HepG2 (cell line): ENCODE data around the gene NLRC5. TPM values are rescaled to one million over a fixed set of nuclear protein-coding genes. Genes with fewer than 3 reads are reported as not detected.

Experiments
- ATAC-seq: fragments of 200-7000 bp; cut with Tn5 transposase; 3 replicates; pipeline ENCODE4 v1.9.1; 2020; ENCODE audit warnings: mild to moderate bottlenecking, moderate library complexity
- BruUV-seq: library from RNA; stranded (reverse); fragments of 400-500 nt; replicated peaks from 2 replicates; lab custom pipeline; 2021; lab: Mats Ljungman, UMichigan
- CTCF ChIA-PET: fragments of 300-600 bp; formaldehyde crosslinking; extraction: SDS; loops from one replicate; lab custom pipeline; 2021; ENCODE audit warnings: low total read pairs, inconsistent platforms, low intra/inter-chr PET ratio; lab: Yijun Ruan, JAX
- POLR2A ChIA-PET: fragments of 350-600 bp; sonication (Branson Sonifier 250); formaldehyde crosslinking; loops from one replicate; lab custom pipeline; 2020; ENCODE audit warnings: antibody characterized with exemption, inconsistent platforms; lab: Yijun Ruan, JAX
- DNase-seq: peaks from one replicate; pipeline ENCODE4 v3.0.0-alpha.2; 2015; ENCODE audit warnings: low spot score
- FAIRE-seq: peaks from 3 replicates; lab custom pipeline; 2011; peaks lifted over from hg19 to GRCh38; lab: Jason Lieb, UNC
- H2AFZ ChIP-seq: one replicate; pipeline ENCODE4 v1.6.1; 2011; ENCODE audit warnings: low read length, inconsistent platforms
- H3K27ac ChIP-seq: fragments of 300-600 bp; 3 replicates; pipeline ENCODE4 v1.8.0; 2011; ENCODE audit warnings: mixed run types, mild to moderate bottlenecking, mixed read lengths, low read length, inconsistent platforms; ENCODE audit not compliant: insufficient read depth; ENCODE audit errors: extremely low read length
- H3K27me3 ChIP-seq, 2 experiments: fragments of 200-600 bp in 1 of 2; 2 replicates in 1 of 2; 3 replicates in 1 of 2; pipeline versions ENCODE4 v1.6.0 to v1.8.0; 2011; ENCODE audit warnings: low read length in 2 of 2, mild to moderate bottlenecking in 2 of 2, moderate library complexity in 2 of 2, inconsistent platforms in 1 of 2; ENCODE audit not compliant: insufficient read depth in 2 of 2, control insufficient read depth in 1 of 2
- H3K36me3 ChIP-seq, 2 experiments: fragments of 200-600 bp in 1 of 2; replicated peaks in 1 of 2; 2 replicates in 1 of 2; 3 replicates in 1 of 2; pipeline versions ENCODE4 v1.5.1 to v1.8.0; 2011; ENCODE audit warnings: low read length in 2 of 2, inconsistent platforms in 1 of 2; ENCODE audit not compliant: insufficient read depth in 2 of 2, control insufficient read depth in 1 of 2
- H3K4me1 ChIP-seq: 2 replicates; pipeline ENCODE4 v1.5.1; 2012; ENCODE audit warnings: low read length, inconsistent platforms; ENCODE audit not compliant: insufficient read depth
- H3K4me2 ChIP-seq: 2 replicates; pipeline ENCODE4 v1.6.0; 2011; ENCODE audit warnings: low read depth, low read length, inconsistent platforms
- H3K4me3 ChIP-seq, 3 experiments: fragments of 200-600 bp in 1 of 3; sonication (generic), shearing (Covaris generic) in 1 of 3; replicated peaks in 1 of 3; 2 replicates each; pipeline ENCODE4 v1.5.1; 2011 to 2016; ENCODE audit warnings: low read length in 3 of 3, inconsistent platforms in 2 of 3, low read depth in 2 of 3, mild to moderate bottlenecking in 2 of 3, control low read depth in 1 of 3, mixed read lengths in 1 of 3; ENCODE audit not compliant: insufficient read depth in 1 of 3
- H3K79me2 ChIP-seq: one replicate; pipeline ENCODE4 v1.6.1; 2011; ENCODE audit warnings: low read length, inconsistent platforms; ENCODE audit not compliant: insufficient read depth
- H3K9ac ChIP-seq: 2 replicates; pipeline ENCODE4 v1.6.0; 2011; ENCODE audit warnings: mild to moderate bottlenecking, low read depth, low read length, inconsistent platforms; ENCODE audit not compliant: insufficient read depth
- H3K9me3 ChIP-seq: 2 replicates; pipeline ENCODE4 v1.5.1; 2012; ENCODE audit warnings: mild to moderate bottlenecking, low read length
- H4K20me1 ChIP-seq: 2 replicates; pipeline ENCODE4 v1.6.0; 2011; ENCODE audit warnings: inconsistent platforms, mild to moderate bottlenecking, low read length, moderate library complexity; ENCODE audit not compliant: insufficient read depth
- ADNP ChIP-seq: sonication (generic); formaldehyde crosslinking; IDR thresholded peaks from 2 replicates; pipeline ENCODE4 v1.4.0; 2020; ENCODE audit warnings: missing genetic modification reagents
- ARHGAP35 ChIP-seq: sonication (generic); formaldehyde crosslinking; IDR thresholded peaks from 2 replicates; pipeline ENCODE4 v1.9.0; 2022; ENCODE audit warnings: mild to moderate bottlenecking, inconsistent platforms, moderate library complexity, missing genetic modification reagents, borderline replicate concordance
- BRD4 ChIP-seq: sonication (generic); formaldehyde crosslinking; IDR thresholded peaks from 2 replicates; pipeline ENCODE4 v1.4.0; 2020; ENCODE audit warnings: missing genetic modification reagents
- FUBP1 ChIP-seq: sonication (generic); formaldehyde crosslinking; IDR thresholded peaks from 2 replicates; pipeline ENCODE4 v1.5.1; 2020; ENCODE audit warnings: missing genetic modification reagents, mild to moderate bottlenecking, borderline replicate concordance
- GTF3A ChIP-seq: sonication (generic); formaldehyde crosslinking; conservative IDR thresholded peaks from 2 replicates; pipeline ENCODE4 v1.4.0; 2020; ENCODE audit warnings: mild to moderate bottlenecking, missing genetic modification reagents
- HMG20B ChIP-seq: conservative IDR thresholded peaks from 2 replicates; pipeline ENCODE4 v1.6.1; 2016; ENCODE audit warnings: missing genetic modification reagents, missing compliant biosample characterization
- HNF4A ChIP-seq: sonication (generic); formaldehyde crosslinking; IDR thresholded peaks from 2 replicates; pipeline ENCODE4 v1.4.0; 2020; ENCODE audit warnings: missing genetic modification reagents
- IRF9 ChIP-seq: sonication (generic); formaldehyde crosslinking; IDR thresholded peaks from 2 replicates; pipeline ENCODE4 v1.8.0; 2022; ENCODE audit warnings: missing genetic modification reagents, mild to moderate bottlenecking, borderline replicate concordance
- RORA ChIP-seq: sonication (generic); formaldehyde crosslinking; IDR thresholded peaks from 2 replicates; pipeline ENCODE4 v1.5.0; 2020; ENCODE audit warnings: mild to moderate bottlenecking, missing genetic modification reagents, moderate library complexity
- ZBTB49 ChIP-seq: sonication (generic); formaldehyde crosslinking; IDR thresholded peaks from 2 replicates; pipeline ENCODE4 v1.4.0; 2020; ENCODE audit warnings: missing genetic modification reagents, borderline replicate concordance
- ZEB1 ChIP-seq: IDR thresholded peaks from 2 replicates; pipeline ENCODE4 v1.6.1; 2012; ENCODE audit warnings: mild to moderate bottlenecking, low read depth, inconsistent platforms; ENCODE audit not compliant: insufficient replicate concordance
- ZNF256 ChIP-seq: sonication (generic); formaldehyde crosslinking; conservative IDR thresholded peaks from 2 replicates; pipeline ENCODE4 v1.4.0; 2020; ENCODE audit warnings: missing genetic modification reagents
- ZNF33B ChIP-seq: sonication (generic); formaldehyde crosslinking; IDR thresholded peaks from 2 replicates; pipeline ENCODE4 v1.5.1; 2020; ENCODE audit warnings: mild to moderate bottlenecking, missing genetic modification reagents
- ZNF362 ChIP-seq: sonication (generic); formaldehyde crosslinking; IDR thresholded peaks from 2 replicates; pipeline ENCODE4 v1.4.0; 2020; ENCODE audit warnings: missing genetic modification reagents, mild to moderate bottlenecking, borderline replicate concordance
- ZNF382 ChIP-seq: sonication (generic); formaldehyde crosslinking; IDR thresholded peaks from 2 replicates; pipeline ENCODE4 v1.5.0; 2020; ENCODE audit warnings: missing genetic modification reagents, mild to moderate bottlenecking, borderline replicate concordance
- ZNF430 ChIP-seq: sonication (generic); formaldehyde crosslinking; IDR thresholded peaks from 2 replicates; pipeline ENCODE4 v1.9.0; 2021; ENCODE audit warnings: mild to moderate bottlenecking, missing genetic modification reagents
- ZNF563 ChIP-seq: sonication (generic); formaldehyde crosslinking; IDR thresholded peaks from 2 replicates; pipeline ENCODE4 v1.8.0; 2022; ENCODE audit warnings: mild to moderate bottlenecking, moderate library complexity, missing genetic modification reagents
- ZNF773 ChIP-seq: sonication (generic); formaldehyde crosslinking; IDR thresholded peaks from 2 replicates; pipeline ENCODE4 v1.4.0; 2020; ENCODE audit warnings: missing genetic modification reagents, borderline replicate concordance
- whole genome bisulfite sequencing: methylation state at CpG from one replicate; pipeline ENCODE4 v1.1.6; 2017; ENCODE audit warnings: low lambda C conversion rate; 5-methylcytosine and 5-hydroxymethylcytosine counted together
- in situ Hi-C: cut with HindIII; loops from 2 replicates; pipeline ENCODE4 v1.10.0; 2017; ENCODE audit warnings: low pct_unique_long_range_greater_than_20kb; ENCODE audit not compliant: extremely low pct_ligation_motif_present
- intact Hi-C: fragments of 100-400 bp; cut with micrococcal nuclease; formaldehyde crosslinking; loops from one replicate; pipeline ENCODE4 v1.10.0; 2022; ENCODE audit not compliant: unreplicated experiment
- polyA plus RNA-seq, 8 experiments: library from polyadenylated mRNA; depleted of rRNA in 3 of 8; stranded (reverse) in 7 of 8; unstranded in 1 of 8; fragments of >200 nt; fragmentation: Illumina TruSeq in 4 of 8; extraction: Trizol in 4 of 8; gene quantifications; 2 replicates each; pipeline versions ENCODE4 v1.2.1 to v1.2.3, GENCODE V29; 2011 to 2016; ENCODE audit warnings: low read depth in 4 of 8, missing spikeins in 1 of 8, mixed read lengths in 1 of 8; ENCODE audit not compliant: insufficient read depth in 1 of 8
- total RNA-seq, 5 experiments: library from RNA; depleted of rRNA; stranded (reverse); fragments of >200 nt; fragmentation: Illumina TruSeq; extraction: Trizol; gene quantifications; 2 replicates each; pipeline ENCODE4 v1.2.3, GENCODE V29; 2016; ENCODE audit warnings: low read depth in 1 of 5

Gene NLRC5
- total and polyA plus RNA-seq, 2 of the 13 experiments (the other 11 are each of a cell fraction or from before 2014, with no cell fraction given), result 6.3 to 12.7 TPM

GRCh38 chr16:56998861-56999260, 9.5 kb downstream of the NLRC5 start:
- 60% methylated on average over 6 of the region's 6 CpGs for WGBS
- POLR2A ChIA-PET, result no interaction called here

More at GRCh38 chr16:56998861-56999260, 9.5 kb downstream of the NLRC5 start:
- no peaks in the 10 kb centered on the region for H3K36me3 ChIP-seq
- DNase-seq (no peak), FAIRE-seq (no peak), ATAC-seq (no peak)
- in situ Hi-C loops (no loop called here), intact Hi-C loops (no loop called here)
- 0 out of 5 replicates have a peak, but pooled peaks cover 0 to 5% of the 10 kb centered on the region in 2 experiments for H3K27me3 ChIP-seq
- no peaks in the 10 kb centered on the region for H4K20me1 ChIP-seq
- H3K9me3 ChIP-seq, result no peaks in the 10 kb centered on the region
- TF ChIP-seq ZNF430 (CRISPR knock-in tag) (no peak), IRF9 (no peak), ZNF382 (CRISPR knock-in tag) (no peak), ZEB1 (no peak), ARHGAP35 (CRISPR knock-in tag) (no peak), ZNF362 (CRISPR knock-in tag) (no peak), BRD4 (CRISPR knock-in tag) (no peak), HMG20B (CRISPR knock-in tag) (no peak), FUBP1 (CRISPR knock-in tag) (no peak), ZNF773 (CRISPR knock-in tag) (no peak), HNF4A (CRISPR knock-in tag) (no peak), ADNP (CRISPR knock-in tag) (no peak), ZBTB49 (no peak), ZNF256 (CRISPR knock-in tag) (no peak), GTF3A (CRISPR knock-in tag) (no peak), ZNF563 (CRISPR knock-in tag) (no peak), ZNF33B (no peak), RORA (CRISPR knock-in tag) (no peak)
- CTCF ChIA-PET, result no interaction called here
- H3K4me3 ChIP-seq, result no peak overlapping the region
- no peak overlapping the region for H2AFZ ChIP-seq
- no peak overlapping the region for H3K9ac ChIP-seq
- BruUV-seq, result no TSS peak
- no peak overlapping the region for H3K4me2 ChIP-seq
- H3K27ac ChIP-seq, result no peak overlapping the region
- peaks cover 6% of the 10 kb centered on the region for H3K4me1 ChIP-seq
- no peaks in the 10 kb centered on the region for H3K79me2 ChIP-seq
